ENCODE measurements around the gene DCLK1.

GRCh38 chr13:36059321-36059720 is 71.9 kb downstream of the DCLK1 start:
- no peak for TF ChIP-seq CTCF (IDR thresholded peaks at IDR 0.05)
- no peak for TF ChIP-seq POLR2A (IDR thresholded peaks at IDR 0.05)

All from vagina (tissue), 2 donors.